GM23338 (cell line): ENCODE measurements around the gene ARSB. TPM values are rescaled to one million over a fixed set of nuclear protein-coding genes. Genes with fewer than 3 reads are reported as not detected.

ENCODE experiments used
- ATAC-seq: fragments of 200-7000 bp; cut with Tn5 transposase; 3 replicates; pipeline ENCODE4 v1.9.1; 2020
- DNase-seq: peaks from one replicate; pipeline ENCODE4 v3.0.0-alpha.2; 2015; ENCODE audit warnings: low spot score
- H2AFZ ChIP-seq: fragments of 200-600 bp; sonication (generic); 2 replicates; pipeline ENCODE4 v1.8.0; 2016; ENCODE audit warnings: antibody characterized with exemption, mild to moderate bottlenecking, moderate library complexity
- H3F3A ChIP-seq: fragments of 200-600 bp; sonication (generic); replicated peaks from 2 replicates; pipeline ENCODE4 v1.8.0; 2017; ENCODE audit warnings: antibody characterized with exemption, mixed run types, low read depth
- H3K27ac ChIP-seq: fragments of 200-600 bp; sonication (generic); 2 replicates; pipeline ENCODE4 v1.6.1; 2016; ENCODE audit warnings: low read depth
- H3K27me3 ChIP-seq: fragments of 200-600 bp; sonication (generic); 2 replicates; pipeline ENCODE4 v1.8.0; 2016; ENCODE audit warnings: mild to moderate bottlenecking, mixed run types, moderate library complexity; ENCODE audit not compliant: insufficient read depth
- H3K36me3 ChIP-seq: fragments of 200-600 bp; sonication (generic); 2 replicates; pipeline ENCODE4 v1.8.0; 2016; ENCODE audit warnings: mild to moderate bottlenecking; ENCODE audit not compliant: insufficient read depth
- H3K4me1 ChIP-seq: fragments of 200-600 bp; sonication (generic); 2 replicates; pipeline ENCODE4 v1.8.0; 2016; ENCODE audit warnings: mild to moderate bottlenecking, moderate library complexity; ENCODE audit not compliant: insufficient read depth
- H3K4me2 ChIP-seq: fragments of 200-600 bp; sonication (generic); 2 replicates; pipeline ENCODE4 v1.7.1; 2017; ENCODE audit warnings: mixed run types
- H3K4me3 ChIP-seq: fragments of 200-600 bp; sonication (generic); 2 replicates; pipeline ENCODE4 v1.6.1; 2016; ENCODE audit warnings: mixed run types
- H3K79me2 ChIP-seq: fragments of 200-600 bp; sonication (generic); replicated peaks from 2 replicates; pipeline ENCODE4 v1.8.0; 2017; ENCODE audit warnings: mild to moderate bottlenecking; ENCODE audit not compliant: insufficient read depth
- H3K9me2 ChIP-seq: fragments of 200-600 bp; sonication (generic); 2 replicates; pipeline ENCODE4 v1.8.0; 2017; ENCODE audit not compliant: insufficient read depth
- H4K20me1 ChIP-seq: fragments of 200-600 bp; sonication (generic); replicated peaks from 2 replicates; pipeline ENCODE4 v1.8.0; 2017; ENCODE audit warnings: mild to moderate bottlenecking; ENCODE audit not compliant: insufficient read depth
- H3K27ac Mint-ChIP-seq: 2 replicates; pipeline ENCODE4 v1.8.0; 2020; ENCODE audit warnings: inconsistent platforms, mild to moderate bottlenecking, moderate library complexity, mixed read lengths
- H3K27me3 Mint-ChIP-seq: 3 replicates; pipeline ENCODE4 v1.8.0; 2022; ENCODE audit warnings: low read depth, mild to moderate bottlenecking, moderate library complexity, mixed read lengths, inconsistent platforms; ENCODE audit not compliant: insufficient read depth, poor library complexity
- H3K36me3 Mint-ChIP-seq: 3 replicates; pipeline ENCODE4 v1.8.0; 2021; ENCODE audit warnings: low read depth, mild to moderate bottlenecking, inconsistent platforms, moderate library complexity, mixed read lengths
- H3K4me1 Mint-ChIP-seq: 3 replicates; pipeline ENCODE4 v1.8.0; 2020; ENCODE audit warnings: mild to moderate bottlenecking, inconsistent platforms, mixed read lengths
- H3K4me3 Mint-ChIP-seq: 3 replicates; pipeline ENCODE4 v1.8.0; 2021; ENCODE audit warnings: moderate library complexity, mild to moderate bottlenecking, inconsistent platforms, mixed read lengths
- H3K9me3 Mint-ChIP-seq: 3 replicates; pipeline ENCODE4 v1.8.0; 2020; ENCODE audit warnings: moderate library complexity, mild to moderate bottlenecking, inconsistent platforms, mixed read lengths
- CREB1 ChIP-seq: fragments of 250-450 bp; sonication (Bioruptor Pico); IDR thresholded peaks from 2 replicates; pipeline ENCODE4 v1.5.0; 2020; ENCODE audit warnings: low read depth, mild to moderate bottlenecking, moderate library complexity
- EZH2 ChIP-seq: fragments of 200-600 bp; sonication (generic); IDR thresholded peaks from one replicate; pipeline ENCODE4 v1.8.0; 2017; ENCODE audit warnings: antibody characterized with exemption, mild to moderate bottlenecking, low read depth; ENCODE audit not compliant: unreplicated experiment
- EZH2phosphoT487 ChIP-seq: fragments of 200-600 bp; sonication (generic); IDR thresholded peaks from one replicate; pipeline ENCODE4 v1.8.1; 2018; ENCODE audit warnings: antibody characterized with exemption; ENCODE audit not compliant: unreplicated experiment
- JUNB ChIP-seq: IDR thresholded peaks from one replicate; pipeline ENCODE4 v1.6.1; 2016; ENCODE audit warnings: antibody characterized with exemption; ENCODE audit not compliant: unreplicated experiment
- NANOG ChIP-seq: IDR thresholded peaks from 2 replicates; pipeline ENCODE4 v1.6.1; 2016; ENCODE audit warnings: antibody characterized with exemption, borderline replicate concordance
- POLR2AphosphoS5 ChIP-seq: IDR thresholded peaks from 2 replicates; pipeline ENCODE4 v1.6.1; 2016; ENCODE audit warnings: antibody characterized with exemption, low read depth
- STAT1 ChIP-seq: IDR thresholded peaks from one replicate; pipeline ENCODE4 v1.6.1; 2016; ENCODE audit warnings: antibody characterized with exemption; ENCODE audit not compliant: unreplicated experiment
- ZNF114 ChIP-seq: fragments of 250-450 bp; sonication (Bioruptor Pico); IDR thresholded peaks from 2 replicates; pipeline ENCODE4 v1.5.0; 2020; ENCODE audit warnings: mild to moderate bottlenecking, moderate library complexity
- ZNF331 ChIP-seq: fragments of 250-450 bp; sonication (Bioruptor Pico); IDR thresholded peaks from 2 replicates; pipeline ENCODE4 v1.5.0; 2020; ENCODE audit warnings: low read depth, mild to moderate bottlenecking, moderate library complexity
- polyA plus RNA-seq: library from polyadenylated mRNA; unstranded; fragments of >200 nt; fragmentation: Nextera tagmentation; extraction: Ambion mirVana; gene quantifications from 2 replicates; pipeline ENCODE4 v1.2.1, GENCODE V29; 2016
- total RNA-seq: library from RNA; depleted of rRNA; stranded (reverse); fragments of >200 nt; shearing (Covaris generic); gene quantifications from 2 replicates; pipeline ENCODE4 v1.2.3, GENCODE V29; 2014
- TF ChIP-seq, protein P1 (sequence below): IDR thresholded peaks from one replicate; pipeline ENCODE4 v1.6.1; 2018; ENCODE audit warnings: antibody characterized with exemption; ENCODE audit not compliant: unreplicated experiment
- TF ChIP-seq, protein P2 (sequence below): fragments of 250-450 bp; sonication (Bioruptor Pico); IDR thresholded peaks from 2 replicates; pipeline ENCODE4 v1.5.0; 2020; ENCODE audit warnings: mild to moderate bottlenecking, moderate library complexity
- TF ChIP-seq, protein P3 (sequence below), 2 experiments: fragments of 200-600 bp in 1 of 2; sonication (generic) in 1 of 2; conservative IDR thresholded peaks; 2 replicates each; pipeline versions ENCODE4 v1.5.1 to v1.6.1; 2016 to 2017; ENCODE audit warnings: antibody characterized with exemption in 2 of 2, low read depth in 2 of 2, mild to moderate bottlenecking in 2 of 2, moderate library complexity in 1 of 2
- TF ChIP-seq, protein P4 (sequence below): IDR thresholded peaks from 2 replicates; pipeline ENCODE4 v1.6.1; 2016; ENCODE audit warnings: antibody characterized with exemption

ARSB gene
- total and polyA plus RNA-seq, 2 experiments from 2014 or later, result 7.4 to 24.6 TPM

DNA sequence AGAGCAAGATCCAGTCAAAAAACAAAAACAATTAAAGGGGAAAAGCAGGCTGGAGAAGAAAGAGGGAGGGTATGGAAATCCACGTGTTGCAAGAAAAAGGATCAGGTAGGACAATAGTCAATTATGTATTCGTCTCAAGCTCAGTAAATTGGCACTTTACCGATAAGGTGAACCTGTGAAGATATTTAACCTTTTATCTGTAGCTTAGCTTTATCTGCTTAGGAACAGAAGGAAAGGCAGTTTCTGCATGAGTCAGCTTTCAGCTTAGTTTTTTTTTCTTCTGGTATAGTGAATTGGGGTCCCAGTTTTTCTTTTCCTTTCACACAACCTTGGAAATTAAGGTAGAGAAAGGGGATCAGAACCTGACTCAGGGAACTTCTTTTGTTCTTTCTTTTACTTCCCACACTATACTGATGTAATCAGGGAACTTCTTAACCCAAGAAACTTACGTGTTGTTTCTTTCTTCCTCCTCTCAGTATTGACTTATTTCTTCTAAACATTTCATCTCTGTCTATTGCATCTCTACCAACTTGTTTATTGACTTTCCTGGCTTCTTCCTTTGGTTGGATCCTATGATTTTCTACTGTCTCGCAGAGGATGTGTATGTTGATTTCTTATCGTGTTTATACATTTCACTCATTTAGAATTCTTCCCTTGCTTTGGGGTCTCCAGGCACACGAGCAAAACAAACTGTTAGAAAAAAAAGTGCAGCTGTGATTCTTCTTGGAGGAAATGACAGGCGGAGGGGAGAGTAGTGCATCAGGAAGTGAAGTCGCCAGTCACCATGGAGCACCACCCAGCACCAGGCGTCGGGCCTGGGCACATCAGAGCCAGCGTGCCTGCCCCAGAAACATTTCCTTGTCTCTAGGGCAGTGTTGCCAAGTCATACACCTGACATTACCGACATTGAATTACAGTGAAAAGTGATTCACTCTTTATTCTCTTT is 213.6 kb downstream of the ARSB start:
- Histone ChIP-seq H3K4me3 (no peak overlapping the region), H3K79me2 (no peaks in the 10 kb centered on the region), H3K36me3 (no peaks in the 10 kb centered on the region), H3K9me2 (peaks cover 9% of the 10 kb centered on the region), H2AFZ (no peak overlapping the region), H4K20me1 (no peaks in the 10 kb centered on the region), H3K4me1 (peaks cover 9% of the 10 kb centered on the region), H3K27ac (peak overlapping the region; percentile 41; the same call in 1 of the 2 replicates), H3K27me3 (no peaks in the 10 kb centered on the region), H3F3A (no peaks in the 10 kb centered on the region), H3K4me2 (no peak overlapping the region)
- Mint-ChIP-seq H3K4me1 (peaks cover 18% of the 10 kb centered on the region), H3K4me3 (no peak overlapping the region), H3K27ac (peak overlapping the region; percentile 87), H3K9me3 (no peaks in the 10 kb centered on the region; the same call in 2 of the 3 replicates), H3K27me3 (peaks cover 4% of the 10 kb centered on the region), H3K36me3 (peaks cover 2% of the 10 kb centered on the region; the same call in 1 of the 3 replicates)
- TF ChIP-seq POLR2AphosphoS5 (no peak), EZH2 (no peak), STAT1 (no peak), ZNF114 (CRISPR knock-in tag) (no peak), NANOG (no peak), CREB1 (CRISPR knock-in tag) (no peak), EZH2phosphoT487 (no peak), JUNB (no peak), ZNF331 (CRISPR knock-in tag) (no peak)
- TF ChIP-seq, protein P1, sequence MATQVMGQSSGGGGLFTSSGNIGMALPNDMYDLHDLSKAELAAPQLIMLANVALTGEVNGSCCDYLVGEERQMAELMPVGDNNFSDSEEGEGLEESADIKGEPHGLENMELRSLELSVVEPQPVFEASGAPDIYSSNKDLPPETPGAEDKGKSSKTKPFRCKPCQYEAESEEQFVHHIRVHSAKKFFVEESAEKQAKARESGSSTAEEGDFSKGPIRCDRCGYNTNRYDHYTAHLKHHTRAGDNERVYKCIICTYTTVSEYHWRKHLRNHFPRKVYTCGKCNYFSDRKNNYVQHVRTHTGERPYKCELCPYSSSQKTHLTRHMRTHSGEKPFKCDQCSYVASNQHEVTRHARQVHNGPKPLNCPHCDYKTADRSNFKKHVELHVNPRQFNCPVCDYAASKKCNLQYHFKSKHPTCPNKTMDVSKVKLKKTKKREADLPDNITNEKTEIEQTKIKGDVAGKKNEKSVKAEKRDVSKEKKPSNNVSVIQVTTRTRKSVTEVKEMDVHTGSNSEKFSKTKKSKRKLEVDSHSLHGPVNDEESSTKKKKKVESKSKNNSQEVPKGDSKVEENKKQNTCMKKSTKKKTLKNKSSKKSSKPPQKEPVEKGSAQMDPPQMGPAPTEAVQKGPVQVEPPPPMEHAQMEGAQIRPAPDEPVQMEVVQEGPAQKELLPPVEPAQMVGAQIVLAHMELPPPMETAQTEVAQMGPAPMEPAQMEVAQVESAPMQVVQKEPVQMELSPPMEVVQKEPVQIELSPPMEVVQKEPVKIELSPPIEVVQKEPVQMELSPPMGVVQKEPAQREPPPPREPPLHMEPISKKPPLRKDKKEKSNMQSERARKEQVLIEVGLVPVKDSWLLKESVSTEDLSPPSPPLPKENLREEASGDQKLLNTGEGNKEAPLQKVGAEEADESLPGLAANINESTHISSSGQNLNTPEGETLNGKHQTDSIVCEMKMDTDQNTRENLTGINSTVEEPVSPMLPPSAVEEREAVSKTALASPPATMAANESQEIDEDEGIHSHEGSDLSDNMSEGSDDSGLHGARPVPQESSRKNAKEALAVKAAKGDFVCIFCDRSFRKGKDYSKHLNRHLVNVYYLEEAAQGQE, result no peak
- TF ChIP-seq, protein P2, sequence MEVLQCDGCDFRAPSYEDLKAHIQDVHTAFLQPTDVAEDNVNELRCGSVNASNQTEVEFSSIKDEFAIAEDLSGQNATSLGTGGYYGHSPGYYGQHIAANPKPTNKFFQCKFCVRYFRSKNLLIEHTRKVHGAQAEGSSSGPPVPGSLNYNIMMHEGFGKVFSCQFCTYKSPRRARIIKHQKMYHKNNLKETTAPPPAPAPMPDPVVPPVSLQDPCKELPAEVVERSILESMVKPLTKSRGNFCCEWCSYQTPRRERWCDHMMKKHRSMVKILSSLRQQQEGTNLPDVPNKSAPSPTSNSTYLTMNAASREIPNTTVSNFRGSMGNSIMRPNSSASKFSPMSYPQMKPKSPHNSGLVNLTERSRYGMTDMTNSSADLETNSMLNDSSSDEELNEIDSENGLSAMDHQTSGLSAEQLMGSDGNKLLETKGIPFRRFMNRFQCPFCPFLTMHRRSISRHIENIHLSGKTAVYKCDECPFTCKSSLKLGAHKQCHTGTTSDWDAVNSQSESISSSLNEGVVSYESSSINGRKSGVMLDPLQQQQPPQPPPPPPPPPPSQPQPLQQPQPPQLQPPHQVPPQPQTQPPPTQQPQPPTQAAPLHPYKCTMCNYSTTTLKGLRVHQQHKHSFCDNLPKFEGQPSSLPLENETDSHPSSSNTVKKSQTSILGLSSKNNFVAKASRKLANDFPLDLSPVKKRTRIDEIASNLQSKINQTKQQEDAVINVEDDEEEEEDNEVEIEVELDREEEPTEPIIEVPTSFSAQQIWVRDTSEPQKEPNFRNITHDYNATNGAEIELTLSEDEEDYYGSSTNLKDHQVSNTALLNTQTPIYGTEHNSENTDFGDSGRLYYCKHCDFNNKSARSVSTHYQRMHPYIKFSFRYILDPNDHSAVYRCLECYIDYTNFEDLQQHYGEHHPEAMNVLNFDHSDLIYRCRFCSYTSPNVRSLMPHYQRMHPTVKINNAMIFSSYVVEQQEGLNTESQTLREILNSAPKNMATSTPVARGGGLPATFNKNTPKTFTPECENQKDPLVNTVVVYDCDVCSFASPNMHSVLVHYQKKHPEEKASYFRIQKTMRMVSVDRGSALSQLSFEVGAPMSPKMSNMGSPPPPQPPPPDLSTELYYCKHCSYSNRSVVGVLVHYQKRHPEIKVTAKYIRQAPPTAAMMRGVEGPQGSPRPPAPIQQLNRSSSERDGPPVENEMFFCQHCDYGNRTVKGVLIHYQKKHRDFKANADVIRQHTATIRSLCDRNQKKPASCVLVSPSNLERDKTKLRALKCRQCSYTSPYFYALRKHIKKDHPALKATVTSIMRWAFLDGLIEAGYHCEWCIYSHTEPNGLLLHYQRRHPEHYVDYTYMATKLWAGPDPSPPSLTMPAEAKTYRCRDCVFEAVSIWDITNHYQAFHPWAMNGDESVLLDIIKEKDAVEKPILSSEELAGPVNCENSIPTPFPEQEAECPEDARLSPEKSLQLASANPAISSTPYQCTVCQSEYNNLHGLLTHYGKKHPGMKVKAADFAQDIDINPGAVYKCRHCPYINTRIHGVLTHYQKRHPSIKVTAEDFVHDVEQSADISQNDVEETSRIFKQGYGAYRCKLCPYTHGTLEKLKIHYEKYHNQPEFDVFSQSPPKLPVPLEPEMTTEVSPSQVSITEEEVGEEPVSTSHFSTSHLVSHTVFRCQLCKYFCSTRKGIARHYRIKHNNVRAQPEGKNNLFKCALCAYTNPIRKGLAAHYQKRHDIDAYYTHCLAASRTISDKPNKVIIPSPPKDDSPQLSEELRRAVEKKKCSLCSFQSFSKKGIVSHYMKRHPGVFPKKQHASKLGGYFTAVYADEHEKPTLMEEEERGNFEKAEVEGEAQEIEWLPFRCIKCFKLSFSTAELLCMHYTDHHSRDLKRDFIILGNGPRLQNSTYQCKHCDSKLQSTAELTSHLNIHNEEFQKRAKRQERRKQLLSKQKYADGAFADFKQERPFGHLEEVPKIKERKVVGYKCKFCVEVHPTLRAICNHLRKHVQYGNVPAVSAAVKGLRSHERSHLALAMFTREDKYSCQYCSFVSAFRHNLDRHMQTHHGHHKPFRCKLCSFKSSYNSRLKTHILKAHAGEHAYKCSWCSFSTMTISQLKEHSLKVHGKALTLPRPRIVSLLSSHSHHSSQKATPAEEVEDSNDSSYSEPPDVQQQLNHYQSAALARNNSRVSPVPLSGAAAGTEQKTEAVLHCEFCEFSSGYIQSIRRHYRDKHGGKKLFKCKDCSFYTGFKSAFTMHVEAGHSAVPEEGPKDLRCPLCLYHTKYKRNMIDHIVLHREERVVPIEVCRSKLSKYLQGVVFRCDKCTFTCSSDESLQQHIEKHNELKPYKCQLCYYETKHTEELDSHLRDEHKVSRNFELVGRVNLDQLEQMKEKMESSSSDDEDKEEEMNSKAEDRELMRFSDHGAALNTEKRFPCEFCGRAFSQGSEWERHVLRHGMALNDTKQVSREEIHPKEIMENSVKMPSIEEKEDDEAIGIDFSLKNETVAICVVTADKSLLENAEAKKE (CRISPR knock-in tag), result no peak
- TF ChIP-seq, protein P3, sequence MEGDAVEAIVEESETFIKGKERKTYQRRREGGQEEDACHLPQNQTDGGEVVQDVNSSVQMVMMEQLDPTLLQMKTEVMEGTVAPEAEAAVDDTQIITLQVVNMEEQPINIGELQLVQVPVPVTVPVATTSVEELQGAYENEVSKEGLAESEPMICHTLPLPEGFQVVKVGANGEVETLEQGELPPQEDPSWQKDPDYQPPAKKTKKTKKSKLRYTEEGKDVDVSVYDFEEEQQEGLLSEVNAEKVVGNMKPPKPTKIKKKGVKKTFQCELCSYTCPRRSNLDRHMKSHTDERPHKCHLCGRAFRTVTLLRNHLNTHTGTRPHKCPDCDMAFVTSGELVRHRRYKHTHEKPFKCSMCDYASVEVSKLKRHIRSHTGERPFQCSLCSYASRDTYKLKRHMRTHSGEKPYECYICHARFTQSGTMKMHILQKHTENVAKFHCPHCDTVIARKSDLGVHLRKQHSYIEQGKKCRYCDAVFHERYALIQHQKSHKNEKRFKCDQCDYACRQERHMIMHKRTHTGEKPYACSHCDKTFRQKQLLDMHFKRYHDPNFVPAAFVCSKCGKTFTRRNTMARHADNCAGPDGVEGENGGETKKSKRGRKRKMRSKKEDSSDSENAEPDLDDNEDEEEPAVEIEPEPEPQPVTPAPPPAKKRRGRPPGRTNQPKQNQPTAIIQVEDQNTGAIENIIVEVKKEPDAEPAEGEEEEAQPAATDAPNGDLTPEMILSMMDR (conservative IDR thresholded peaks at IDR 0.05; ENCODE audit: low read depth in 2 of 2), result no peak
- TF ChIP-seq, protein P4, sequence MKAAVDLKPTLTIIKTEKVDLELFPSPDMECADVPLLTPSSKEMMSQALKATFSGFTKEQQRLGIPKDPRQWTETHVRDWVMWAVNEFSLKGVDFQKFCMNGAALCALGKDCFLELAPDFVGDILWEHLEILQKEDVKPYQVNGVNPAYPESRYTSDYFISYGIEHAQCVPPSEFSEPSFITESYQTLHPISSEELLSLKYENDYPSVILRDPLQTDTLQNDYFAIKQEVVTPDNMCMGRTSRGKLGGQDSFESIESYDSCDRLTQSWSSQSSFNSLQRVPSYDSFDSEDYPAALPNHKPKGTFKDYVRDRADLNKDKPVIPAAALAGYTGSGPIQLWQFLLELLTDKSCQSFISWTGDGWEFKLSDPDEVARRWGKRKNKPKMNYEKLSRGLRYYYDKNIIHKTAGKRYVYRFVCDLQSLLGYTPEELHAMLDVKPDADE, result no peak
- ATAC-seq, result peak; percentile 55
- DNase-seq, result no peak
